A549 (cell line): Measurements from ENCODE around the gene RAB3D.

ENCODE experiments used
- CBX2 ChIP-seq: fragments of 200-600 bp; sonication (generic); IDR thresholded peaks from 2 replicates; pipeline ENCODE4 v1.6.1; 2016; ENCODE audit warnings: low read depth, mild to moderate bottlenecking, borderline replicate concordance
- CTCF ChIP-seq: fragments of >200 bp; sonication (Bioruptor Twin); formaldehyde crosslinking; IDR thresholded peaks from 3 replicates; pipeline ENCODE4 v1.5.1; 2016
- PBX3 ChIP-seq: IDR thresholded peaks from 2 replicates; pipeline ENCODE4 v1.6.1; 2012
- POLR2A ChIP-seq: IDR thresholded peaks from 2 replicates; pipeline ENCODE4 v1.6.1; 2012; ENCODE audit warnings: mild to moderate bottlenecking, low read length
- RNF2 ChIP-seq: fragments of 200-600 bp; sonication (generic); IDR thresholded peaks from 2 replicates; pipeline ENCODE4 v1.6.1; 2016; ENCODE audit warnings: low read depth, mild to moderate bottlenecking, antibody characterized with exemption, moderate library complexity, borderline replicate concordance

GRCh38 chr19:11291415-11291814 is 48.0 kb downstream of the RAB3D start:
- TF ChIP-seq CTCF (no peak), POLR2A (no peak), PBX3 (no peak), CBX2 (no peak), RNF2 (no peak)
